Endothelial cell of umbilical vein (primary cell): ENCODE measurements around the gene C10orf143. TPM values are rescaled to one million over a fixed set of nuclear protein-coding genes. Genes with fewer than 3 reads are reported as not detected.

Source experiments
- BruUV-seq: library from RNA; stranded (reverse); fragments of 400-500 nt; replicated peaks from 2 replicates; lab custom pipeline; 2021; lab: Mats Ljungman, UMichigan
- CTCF ChIA-PET: fragments of 300-600, 350-600 bp; sonication (Branson Sonifier 250); formaldehyde crosslinking; loops from one replicate; lab custom pipeline; 2021; ENCODE audit warnings: antibody characterized with exemption, inconsistent platforms; lab: Charles Lee
- POLR2A ChIA-PET: fragments of 300-600, 350-600 bp; sonication (Branson Sonifier 250); formaldehyde crosslinking; loops from one replicate; lab custom pipeline; 2021; ENCODE audit warnings: antibody characterized with exemption, inconsistent platforms; lab: Charles Lee
- DNase-seq: peaks from one replicate; pipeline ENCODE4 v3.0.0-alpha.2; 2011; ENCODE audit warnings: low read depth, low spot score
- FAIRE-seq: peaks from 2 replicates; lab custom pipeline; 2011; peaks lifted over from hg19 to GRCh38; lab: Jason Lieb, UNC
- H2AFZ ChIP-seq: 2 replicates; pipeline ENCODE4 v1.6.0; 2012; ENCODE audit warnings: low read depth, low read length, control low read depth, inconsistent platforms
- H3K27ac ChIP-seq: 2 replicates; pipeline ENCODE4 v1.5.1; 2011; ENCODE audit warnings: low read depth, mild to moderate bottlenecking, control low read depth, low read length, moderate library complexity; ENCODE audit not compliant: insufficient read depth
- H3K27me3 ChIP-seq, 2 experiments: 2 replicates each; pipeline versions ENCODE4 v1.6.0 to v1.6.1; 2011; ENCODE audit warnings: low read length in 2 of 2, mixed read lengths in 1 of 2; ENCODE audit not compliant: control insufficient read depth in 2 of 2, insufficient read depth in 2 of 2
- H3K36me3 ChIP-seq, 2 experiments: 2 replicates in 1 of 2; 3 replicates in 1 of 2; pipeline ENCODE4 v1.5.1; 2011; ENCODE audit warnings: low read length in 2 of 2, mild to moderate bottlenecking in 1 of 2, moderate library complexity in 1 of 2; ENCODE audit not compliant: control insufficient read depth in 2 of 2, insufficient read depth in 2 of 2; ENCODE audit errors: extremely low read depth in 1 of 2
- H3K4me1 ChIP-seq: 3 replicates; pipeline ENCODE4 v1.5.1; 2011; ENCODE audit warnings: mild to moderate bottlenecking, low read length; ENCODE audit not compliant: control insufficient read depth, insufficient read depth; ENCODE audit errors: extremely low read depth
- H3K4me2 ChIP-seq: 2 replicates; pipeline ENCODE4 v1.6.1; 2011; ENCODE audit warnings: low read length, control low read depth, mixed read lengths; ENCODE audit not compliant: insufficient read depth
- H3K4me3 ChIP-seq, 3 experiments: fragments of 200-600 bp in 1 of 3; sonication (generic), shearing (Covaris generic) in 1 of 3; replicated peaks in 1 of 3; 2 replicates each; pipeline ENCODE4 v1.5.1; 2011 to 2016; ENCODE audit warnings: control low read depth in 3 of 3, low read length in 3 of 3, mild to moderate bottlenecking in 2 of 3, inconsistent platforms in 1 of 3, low read depth in 1 of 3, moderate library complexity in 1 of 3; ENCODE audit not compliant: insufficient read depth in 1 of 3
- H3K79me2 ChIP-seq: 2 replicates; pipeline ENCODE4 v1.6.0; 2012; ENCODE audit warnings: low read length, inconsistent platforms; ENCODE audit not compliant: control insufficient read depth, insufficient read depth
- H3K9ac ChIP-seq: replicated peaks from 2 replicates; pipeline ENCODE3; 2011; ENCODE audit warnings: low read length, control low read depth; ENCODE audit not compliant: insufficient read depth; ENCODE audit errors: extremely low read depth
- H3K9me1 ChIP-seq: replicated peaks from 3 replicates; pipeline ENCODE4 v1.6.0; 2011; ENCODE audit warnings: mild to moderate bottlenecking, low read length; ENCODE audit not compliant: control insufficient read depth, insufficient read depth; ENCODE audit errors: extremely low read depth
- H3K9me3 ChIP-seq: replicated peaks from 2 replicates; pipeline ENCODE4 v1.5.1; 2012; ENCODE audit warnings: low read length, inconsistent platforms; ENCODE audit not compliant: control insufficient read depth, insufficient read depth
- H4K20me1 ChIP-seq: replicated peaks from 2 replicates; pipeline ENCODE3; 2011; ENCODE audit warnings: mild to moderate bottlenecking, low read length; ENCODE audit not compliant: control insufficient read depth, insufficient read depth; ENCODE audit errors: extremely low read depth
- EZH2 ChIP-seq: IDR thresholded peaks from 2 replicates; pipeline ENCODE4 v1.6.1; 2012; ENCODE audit warnings: borderline replicate concordance, low read depth, mild to moderate bottlenecking, moderate library complexity, low read length, inconsistent platforms; ENCODE audit not compliant: severe bottlenecking
- JUN ChIP-seq: IDR thresholded peaks from 2 replicates; pipeline ENCODE4 v1.6.1; 2011; ENCODE audit warnings: borderline replicate concordance, low read depth; ENCODE audit not compliant: insufficient read length, insufficient read depth
- MYC ChIP-seq: IDR thresholded peaks from one replicate; pipeline ENCODE4 v1.6.1; 2011; ENCODE audit warnings: mild to moderate bottlenecking, low read depth, low read length
- POLR2A ChIP-seq: IDR thresholded peaks from 2 replicates; pipeline ENCODE4 v1.6.1; 2012; ENCODE audit warnings: low read depth, mild to moderate bottlenecking, control low read depth, low read length
- POLR2AphosphoS5 ChIP-seq: IDR thresholded peaks from 2 replicates; pipeline ENCODE4 v1.6.1; 2012; ENCODE audit warnings: low read depth, mild to moderate bottlenecking, control low read depth, low read length, moderate library complexity; ENCODE audit not compliant: insufficient read depth
- dilution Hi-C: fragments of 300-500 bp; cut with MboI; formaldehyde crosslinking; loops from one replicate; pipeline ENCODE4 v1.15.0; 2019; ENCODE audit warnings: low sequenced_read_pairs; ENCODE audit not compliant: extremely low pct_ligation_motif_present
- intact Hi-C: fragments of 100-400 bp; cut with micrococcal nuclease; formaldehyde crosslinking; loops from one replicate; pipeline ENCODE4 v1.10.0; 2022
- polyA plus RNA-seq, 4 experiments: library from polyadenylated mRNA; depleted of rRNA in 3 of 4; stranded (reverse) in 3 of 4; unstranded in 1 of 4; fragments of >200 nt; gene quantifications; 2 replicates each; pipeline versions ENCODE4 v1.2.1 to v1.2.3, GENCODE V29; 2011 to 2012; ENCODE audit warnings: missing spikeins in 1 of 4
- total RNA-seq: library from RNA; stranded (reverse); gene quantifications from 2 replicates; pipeline ENCODE4 v1.2.3, GENCODE V29; 2021
- TF ChIP-seq, protein P1 (sequence below), 2 donors: IDR thresholded peaks; 1 replicate in 1 of 2; 2 replicates in 1 of 2; pipeline ENCODE4 v1.5.1; 2011; ENCODE audit warnings: low read length in 2 of 2, mild to moderate bottlenecking in 2 of 2, moderate library complexity in 2 of 2, control low read depth in 1 of 2, inconsistent platforms in 1 of 2, low read depth in 1 of 2; ENCODE audit not compliant: insufficient read depth in 1 of 2; ENCODE audit errors: extremely low read depth in 1 of 2

The C10orf143 gene
- total and polyA plus RNA-seq, 2 donors (not counting 3 experiments of a cell fraction or from before 2014, with no cell fraction given) = 0.26 to 0.44 TPM

DNA sequence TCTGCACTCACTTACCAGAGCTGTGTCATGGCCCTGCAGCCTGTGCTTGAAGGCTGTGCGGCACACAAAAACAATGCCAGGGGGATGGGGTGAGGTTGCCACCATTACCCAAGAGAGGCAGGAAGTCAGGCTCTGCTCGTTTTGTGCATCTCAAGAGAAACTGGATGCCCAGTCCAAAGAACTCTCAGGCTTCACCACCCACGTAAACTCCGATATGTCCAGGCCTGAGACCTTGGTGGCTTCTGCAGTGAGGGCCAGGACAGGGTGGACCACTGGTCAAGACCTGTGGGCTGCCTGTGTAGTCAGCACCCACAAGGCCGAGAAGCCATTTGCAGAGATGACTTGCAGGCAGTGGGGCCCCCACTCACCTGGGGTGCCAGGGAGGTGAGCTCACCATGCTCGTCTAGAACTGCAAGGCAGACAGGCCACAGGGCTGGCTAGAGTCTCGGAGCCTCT, 91.9 kb downstream of the C10orf143 start:
- dilution Hi-C loops = no loop called here
- H2AFZ ChIP-seq = no peak overlapping the region

DNA sequence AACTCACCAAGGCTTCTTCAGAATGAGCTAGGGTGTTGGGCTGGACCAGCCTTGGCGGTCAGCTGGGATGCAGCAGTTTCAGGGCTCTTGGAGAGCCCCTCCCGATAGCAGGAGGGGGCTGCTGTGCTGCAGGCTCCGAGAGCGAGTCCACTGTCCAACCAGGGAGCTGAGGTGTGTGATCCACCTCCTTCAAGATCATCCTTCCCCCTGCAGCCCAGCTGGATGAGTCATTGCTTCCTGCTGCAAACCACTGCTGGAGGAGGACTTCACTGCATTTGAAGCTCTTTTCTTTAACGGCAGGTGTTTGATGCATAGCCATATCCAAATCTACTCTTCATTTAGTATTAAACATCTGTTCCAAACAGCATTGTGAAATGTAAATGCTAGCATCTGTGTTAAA, 92.4 kb downstream of the C10orf143 start:
- no peak for FAIRE-seq
- intact Hi-C loops = no loop called here
- TF ChIP-seq EZH2 (no peak), POLR2A (no peak), MYC (no peak), POLR2AphosphoS5 (no peak)
- TF ChIP-seq, protein P1, sequence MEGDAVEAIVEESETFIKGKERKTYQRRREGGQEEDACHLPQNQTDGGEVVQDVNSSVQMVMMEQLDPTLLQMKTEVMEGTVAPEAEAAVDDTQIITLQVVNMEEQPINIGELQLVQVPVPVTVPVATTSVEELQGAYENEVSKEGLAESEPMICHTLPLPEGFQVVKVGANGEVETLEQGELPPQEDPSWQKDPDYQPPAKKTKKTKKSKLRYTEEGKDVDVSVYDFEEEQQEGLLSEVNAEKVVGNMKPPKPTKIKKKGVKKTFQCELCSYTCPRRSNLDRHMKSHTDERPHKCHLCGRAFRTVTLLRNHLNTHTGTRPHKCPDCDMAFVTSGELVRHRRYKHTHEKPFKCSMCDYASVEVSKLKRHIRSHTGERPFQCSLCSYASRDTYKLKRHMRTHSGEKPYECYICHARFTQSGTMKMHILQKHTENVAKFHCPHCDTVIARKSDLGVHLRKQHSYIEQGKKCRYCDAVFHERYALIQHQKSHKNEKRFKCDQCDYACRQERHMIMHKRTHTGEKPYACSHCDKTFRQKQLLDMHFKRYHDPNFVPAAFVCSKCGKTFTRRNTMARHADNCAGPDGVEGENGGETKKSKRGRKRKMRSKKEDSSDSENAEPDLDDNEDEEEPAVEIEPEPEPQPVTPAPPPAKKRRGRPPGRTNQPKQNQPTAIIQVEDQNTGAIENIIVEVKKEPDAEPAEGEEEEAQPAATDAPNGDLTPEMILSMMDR (IDR thresholded peaks at IDR 0.05; ENCODE audit: extremely low read depth in 1 of 2, insufficient read depth in 1 of 2, low read depth in 1 of 2, low read length in 2 of 2) = no peak

More for the DNA sequence above, 91.9 kb downstream of the C10orf143 start:
- FAIRE-seq (no peak), DNase-seq (no peak)
- no peaks in the 10 kb centered on the region for H3K79me2 ChIP-seq
- no peak overlapping the region for H3K27ac ChIP-seq
- CTCF ChIA-PET = no interaction called here
- BruUV-seq = no TSS peak
- H4K20me1 ChIP-seq = no peaks in the 10 kb centered on the region
- TF ChIP-seq JUN = no peak
- no peak for TF ChIP-seq EZH2
- no peak overlapping the region for H3K9ac ChIP-seq
- H3K4me1 ChIP-seq = no peaks in the 10 kb centered on the region
- no peak overlapping the region for H3K4me3 ChIP-seq
- H3K27me3 ChIP-seq = no peaks in the 10 kb centered on the region
- no peaks in the 10 kb centered on the region for H3K9me3 ChIP-seq
- H3K36me3 ChIP-seq = no peaks in the 10 kb centered on the region
- POLR2A ChIA-PET = no interaction called here
- intact Hi-C loops = no loop called here
- H3K9me1 ChIP-seq = no peaks in the 10 kb centered on the region
- H3K4me2 ChIP-seq = no peak overlapping the region

More for the DNA sequence above, 92.4 kb downstream of the C10orf143 start:
- Histone ChIP-seq H3K36me3 (no peaks in the 10 kb centered on the region), H3K9me1 (no peaks in the 10 kb centered on the region), H3K9ac (no peak overlapping the region), H3K27ac (no peak overlapping the region), H3K9me3 (no peaks in the 10 kb centered on the region), H3K4me1 (no peaks in the 10 kb centered on the region), H3K4me2 (no peak overlapping the region), H3K27me3 (no peaks in the 10 kb centered on the region), H4K20me1 (no peaks in the 10 kb centered on the region), H3K4me3 (no peak overlapping the region), H3K79me2 (no peaks in the 10 kb centered on the region), H2AFZ (no peak overlapping the region)
- CTCF ChIA-PET = no interaction called here
- dilution Hi-C loops = no loop called here
- no TSS peak for BruUV-seq
- DNase-seq = no peak
- POLR2A ChIA-PET = no interaction called here
